ENCODE measurements around the gene KIAA1549. TPM values are rescaled to one million over a fixed set of nuclear protein-coding genes. Genes with fewer than 3 reads are reported as not detected.
"Not testable (repeated sequence)": the region's sequence is repeated elsewhere in the genome, so short reads cannot be mapped to it uniquely, and the experiment has no call there.

Gene KIAA1549
- total RNA-seq, 4 donors from 2014 or later, result 2.3 to 3.2 (median 2.8) TPM

- Histone ChIP-seq H3K27ac (replicated peaks in 1 of 4) (no peak overlapping the region), H3K27me3 (peaks cover 0 to 23% (median 0%) of the 10 kb centered on the region in 4 donors), H3K36me3 (no peaks in the 10 kb centered on the region), H3K4me3 (no peak overlapping the region), H3K4me1 (no peaks in the 10 kb centered on the region), H3K9me3 (no peaks in the 10 kb centered on the region)
- 78% methylated on average over 7 of the region's 7 CpGs for WGBS
- TF ChIP-seq POLR2A (IDR thresholded peaks at IDR 0.05; ENCODE audit: low read depth) (no peak), POLR2AphosphoS5 (IDR thresholded peaks at IDR 0.05) (no peak), EP300 (IDR thresholded peaks at IDR 0.05) (no peak)
- TF ChIP-seq, protein P1, sequence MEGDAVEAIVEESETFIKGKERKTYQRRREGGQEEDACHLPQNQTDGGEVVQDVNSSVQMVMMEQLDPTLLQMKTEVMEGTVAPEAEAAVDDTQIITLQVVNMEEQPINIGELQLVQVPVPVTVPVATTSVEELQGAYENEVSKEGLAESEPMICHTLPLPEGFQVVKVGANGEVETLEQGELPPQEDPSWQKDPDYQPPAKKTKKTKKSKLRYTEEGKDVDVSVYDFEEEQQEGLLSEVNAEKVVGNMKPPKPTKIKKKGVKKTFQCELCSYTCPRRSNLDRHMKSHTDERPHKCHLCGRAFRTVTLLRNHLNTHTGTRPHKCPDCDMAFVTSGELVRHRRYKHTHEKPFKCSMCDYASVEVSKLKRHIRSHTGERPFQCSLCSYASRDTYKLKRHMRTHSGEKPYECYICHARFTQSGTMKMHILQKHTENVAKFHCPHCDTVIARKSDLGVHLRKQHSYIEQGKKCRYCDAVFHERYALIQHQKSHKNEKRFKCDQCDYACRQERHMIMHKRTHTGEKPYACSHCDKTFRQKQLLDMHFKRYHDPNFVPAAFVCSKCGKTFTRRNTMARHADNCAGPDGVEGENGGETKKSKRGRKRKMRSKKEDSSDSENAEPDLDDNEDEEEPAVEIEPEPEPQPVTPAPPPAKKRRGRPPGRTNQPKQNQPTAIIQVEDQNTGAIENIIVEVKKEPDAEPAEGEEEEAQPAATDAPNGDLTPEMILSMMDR (IDR thresholded peaks at IDR 0.05), result no peak
- DNase-seq (ENCODE audit: extremely low spot score), result no peak
- intact Hi-C loops (cut with DNase I), result no loop called here
These were observed 181.7 kb downstream of the KIAA1549 start for GRCh38 chr7:138799336-138800000.

DNA sequence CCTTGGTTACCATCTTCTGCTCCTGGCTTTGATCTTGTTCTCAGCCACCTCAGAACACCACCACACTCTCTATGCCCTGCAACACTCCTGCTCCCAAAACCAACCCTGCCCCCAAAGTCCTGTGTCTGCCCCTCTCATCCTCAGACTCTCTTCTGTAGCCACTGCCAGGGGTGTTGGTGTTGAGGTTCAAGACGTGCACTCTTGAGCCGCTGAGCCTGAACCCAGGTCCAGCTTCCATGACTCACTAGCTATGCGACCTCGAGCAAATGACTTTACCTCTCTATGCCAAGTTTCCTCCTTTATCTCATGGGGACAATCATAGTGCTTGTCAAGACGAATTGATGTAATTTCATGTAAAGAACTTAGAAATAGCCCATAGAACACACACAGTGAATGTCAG is 182.4 kb downstream of the KIAA1549 start:
- intact Hi-C loops (cut with DNase I), result no loop called here
- 82% methylated on average over 5 of the region's 5 CpGs for WGBS
- Histone ChIP-seq H3K9me3 (no peaks in the 10 kb centered on the region), H3K36me3 (no peaks in the 10 kb centered on the region), H3K27ac (replicated peaks in 1 of 4) (no peak overlapping the region), H3K27me3 (peaks cover 0 to 19% (median 0%) of the 10 kb centered on the region in 4 donors), H3K4me1 (no peaks in the 10 kb centered on the region), H3K4me3 (no peak overlapping the region)
- no peak for DNase-seq (ENCODE audit: extremely low spot score)
- TF ChIP-seq POLR2AphosphoS5 (IDR thresholded peaks at IDR 0.05) (no peak), EP300 (IDR thresholded peaks at IDR 0.05) (no peak), POLR2A (IDR thresholded peaks at IDR 0.05; ENCODE audit: low read depth) (no peak)
- TF ChIP-seq, protein P1 (IDR thresholded peaks at IDR 0.05), result no peak

- TF ChIP-seq POLR2A (IDR thresholded peaks at IDR 0.05; ENCODE audit: low read depth) (no peak), EP300 (IDR thresholded peaks at IDR 0.05) (no peak), POLR2AphosphoS5 (IDR thresholded peaks at IDR 0.05) (no peak)
- TF ChIP-seq, protein P1 (IDR thresholded peaks at IDR 0.05), result no peak
- Histone ChIP-seq H3K4me1 (no peaks in the 10 kb centered on the region), H3K27ac (replicated peaks in 1 of 4) (no peak within 1 kb of the TSS), H3K4me3 (no peak within 1 kb of the TSS), H3K27me3 (peaks cover 0 to 17% (median 0%) of the 10 kb centered on the region in 4 donors), H3K36me3 (no peaks in the 10 kb centered on the region), H3K9me3 (no peaks in the 10 kb centered on the region)
- DNase-seq (ENCODE audit: extremely low spot score), result no peak
- intact Hi-C loops (cut with DNase I), result no loop called here
- 31% methylated on average over 14 of the region's 14 CpGs for WGBS
These were observed 183.4 kb downstream of the KIAA1549 start, which contains the start of the genes ATP6V0A4 and TMEM213 for GRCh38 chr7:138797715-138798320. Gene ATP6V0A4, minus strand, starts transcription at chr7:138798196. Its CDS starts 26,949 bp downstream, at chr7:138771247. Gene TMEM213, plus strand, starts transcription at chr7:138797994. Its CDS starts 111 bp downstream, at chr7:138798105.

DNA sequence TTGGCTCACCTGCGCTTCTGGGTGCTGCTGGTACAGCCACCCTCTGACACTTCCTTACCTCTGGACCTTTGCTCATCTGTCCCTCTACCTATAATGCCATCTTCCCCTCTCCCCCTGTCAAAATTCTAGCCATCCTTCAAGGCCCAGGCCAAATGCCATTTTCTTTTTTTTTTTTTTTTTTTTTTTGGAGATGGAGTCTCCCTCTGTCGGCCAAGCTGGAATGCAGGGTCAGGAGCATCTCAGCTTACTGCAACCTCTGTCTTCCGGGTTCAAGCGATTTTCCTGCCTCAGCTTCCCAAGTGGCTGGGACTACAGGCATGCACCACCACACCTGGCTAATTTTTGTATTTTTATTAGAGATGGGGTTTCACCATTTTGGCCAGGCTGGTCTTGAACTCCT is 184.1 kb downstream of the KIAA1549 start:
- H3K4me1 ChIP-seq; H3K9me3 ChIP-seq; H3K27ac ChIP-seq (replicated peaks in 1 of 4); H3K36me3 ChIP-seq; DNase-seq (ENCODE audit: extremely low spot score); intact Hi-C loops (cut with DNase I); H3K4me3 ChIP-seq: not testable (repeated sequence)
- 82% methylated on average over 4 of the region's 4 CpGs for WGBS
- H3K27me3 ChIP-seq, result peaks cover 0 to 17% (median 0%) of the 10 kb centered on the region in 4 donors

GRCh38 chr7:138796038-138796615 is 185.1 kb downstream of the KIAA1549 start:
- peaks cover 0 to 17% (median 0%) of the 10 kb centered on the region in 4 donors for H3K27me3 ChIP-seq
- no peaks in the 10 kb centered on the region for H3K9me3 ChIP-seq
- TF ChIP-seq POLR2A (IDR thresholded peaks at IDR 0.05; ENCODE audit: low read depth) (no peak), POLR2AphosphoS5 (IDR thresholded peaks at IDR 0.05) (no peak), EP300 (IDR thresholded peaks at IDR 0.05) (no peak)
- TF ChIP-seq, protein P1 (IDR thresholded peaks at IDR 0.05), result no peak
- H3K4me1 ChIP-seq, result no peaks in the 10 kb centered on the region
- H3K4me3 ChIP-seq, result no peak overlapping the region
- DNase-seq (ENCODE audit: extremely low spot score), result no peak
- H3K27ac ChIP-seq (replicated peaks in 1 of 4), result no peak overlapping the region
- intact Hi-C loops (cut with DNase I), result no loop called here
- H3K36me3 ChIP-seq, result no peaks in the 10 kb centered on the region
- 89% methylated on average over 9 of the region's 9 CpGs for WGBS
